Stimulated activated CD8-positive, alpha-beta memory T cell treated with anti-CD3 and anti-CD28 coated beads, Interleukin-12 subunit alpha, Interleukin-12 subunit beta, amount 100 ng/mL, for 24 hours (primary cell): ENCODE measurements around the gene ESPNL.

Experiments
- DNase-seq: peaks from one replicate; pipeline ENCODE4 v3.0.0-alpha.2; 2020; ENCODE audit errors: extremely low read depth

ESPNL gene

DNA sequence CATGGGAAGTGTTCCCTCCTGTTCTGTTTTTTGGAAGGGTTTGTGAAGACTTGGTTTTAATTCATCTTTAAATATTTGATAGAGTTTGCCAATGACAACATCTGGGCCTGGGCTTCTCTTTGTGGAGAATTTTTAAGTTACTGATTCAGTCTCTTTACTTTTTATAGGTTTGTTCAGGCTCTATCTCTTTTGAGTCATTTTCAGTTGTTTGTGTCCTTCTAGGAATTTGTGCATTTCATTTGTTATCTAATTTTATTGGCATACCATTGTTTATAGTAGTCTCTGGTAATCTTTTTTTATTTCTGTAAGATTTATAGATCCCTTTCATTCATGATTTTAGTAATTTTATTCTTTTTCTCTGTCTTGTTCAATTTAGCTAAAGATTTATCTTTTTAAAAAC, 24.7 kb upstream of the ESPNL start:
- DNase-seq: no peak

GRCh38 chr2:238077292-238077691, 22.8 kb upstream of the ESPNL start:
- DNase-seq: no peak

DNA sequence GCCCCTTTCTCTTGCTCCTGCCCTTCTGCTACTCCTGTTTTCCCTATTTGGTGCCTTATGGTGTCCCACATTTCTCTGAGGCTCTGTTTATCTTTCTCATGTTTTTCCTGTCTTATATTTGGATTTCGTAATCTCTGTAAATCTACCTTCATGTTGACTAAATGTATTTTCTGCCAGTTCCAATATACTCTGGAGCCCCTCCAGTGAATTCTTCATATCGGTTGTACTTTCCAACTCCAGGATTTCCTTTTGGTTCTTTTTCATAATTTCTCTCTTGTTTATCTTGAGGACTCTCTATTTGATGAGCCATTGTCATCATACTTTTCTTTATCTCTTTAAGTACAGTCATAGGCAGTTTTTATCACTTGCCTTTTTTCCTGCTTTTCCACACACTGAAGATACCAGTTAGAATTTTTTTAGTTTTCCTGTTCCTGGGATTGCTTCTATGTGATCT, 20.2 kb upstream of the ESPNL start:
- no peak for DNase-seq

DNA sequence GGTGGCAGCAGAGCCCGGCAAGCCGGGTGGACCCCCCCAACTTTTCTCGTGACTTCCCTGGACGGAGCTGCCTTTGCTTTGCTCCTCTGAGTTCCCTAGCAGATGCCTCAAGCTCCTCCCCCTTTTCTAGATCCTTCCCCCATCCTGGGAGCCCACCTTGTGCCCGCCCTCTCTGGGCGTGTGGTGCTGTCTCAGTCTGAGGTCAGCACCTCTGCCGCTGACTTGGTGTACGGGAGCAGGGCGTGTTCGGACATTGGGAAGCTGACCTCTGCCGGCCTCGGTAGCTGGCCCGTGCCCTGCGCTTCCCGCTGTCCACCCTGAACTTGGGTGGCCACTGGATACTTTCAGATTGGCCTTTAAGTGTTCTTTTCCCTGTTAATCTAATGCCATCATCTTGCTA, 19.6 kb upstream of the ESPNL start:
- DNase-seq: no peak

DNA sequence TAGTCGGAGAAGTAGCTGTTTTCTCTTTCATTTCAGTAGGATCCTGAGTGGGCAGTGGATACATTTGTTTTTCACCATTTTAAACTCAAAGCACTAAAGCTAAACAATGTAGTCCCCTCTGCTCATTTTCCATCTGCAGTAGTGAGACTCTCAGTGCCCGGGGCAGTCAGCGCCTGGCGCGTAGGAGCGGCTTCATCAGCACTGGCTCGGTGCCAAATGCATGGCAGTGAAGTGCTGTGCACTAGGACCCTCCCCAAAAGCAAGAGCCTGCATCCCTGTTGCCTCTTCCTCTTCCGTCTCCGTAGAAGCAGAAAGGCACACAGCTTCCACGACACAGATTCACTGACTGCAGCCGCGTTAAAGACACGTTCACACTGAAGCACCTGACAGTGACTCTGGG, 19.0 kb upstream of the ESPNL start:
- no peak for DNase-seq

GRCh38 chr2:238081561-238081960, 18.6 kb upstream of the ESPNL start:
- no peak for DNase-seq

GRCh38 chr2:238082151-238082550, 18.0 kb upstream of the ESPNL start:
- DNase-seq: no peak

- DNase-seq: no peak
Measured at GRCh38 chr2:238082827-238083226, 17.3 kb upstream of the ESPNL start.

GRCh38 chr2:238083919-238084318, 16.2 kb upstream of the ESPNL start:
- DNase-seq: no peak

GRCh38 chr2:238084761-238085160, 15.4 kb upstream of the ESPNL start:
- no peak for DNase-seq

GRCh38 chr2:238085899-238086298, 14.2 kb upstream of the ESPNL start:
- no peak for DNase-seq

DNA sequence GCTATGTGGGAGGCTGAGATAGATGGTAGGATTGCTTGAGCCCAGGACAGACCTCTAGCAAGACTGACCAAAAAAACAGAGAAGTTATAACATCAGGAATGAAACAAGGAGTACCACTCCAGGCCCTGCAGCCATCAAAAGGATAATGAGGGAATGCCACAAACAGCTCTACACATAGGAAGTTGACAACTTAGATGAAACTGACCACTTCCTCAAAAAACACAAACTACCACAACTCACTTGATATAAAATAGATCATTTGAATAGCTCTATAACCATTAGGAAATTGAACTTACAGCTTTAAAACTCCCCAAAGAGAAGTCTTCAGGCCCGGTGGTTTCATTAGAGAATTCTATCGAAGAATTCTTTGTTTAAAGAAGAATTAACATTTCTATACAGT, 12.9 kb upstream of the ESPNL start:
- no peak for DNase-seq

- no peak for DNase-seq
Measured at GRCh38 chr2:238090887-238091286, 9.3 kb upstream of the ESPNL start.

DNA sequence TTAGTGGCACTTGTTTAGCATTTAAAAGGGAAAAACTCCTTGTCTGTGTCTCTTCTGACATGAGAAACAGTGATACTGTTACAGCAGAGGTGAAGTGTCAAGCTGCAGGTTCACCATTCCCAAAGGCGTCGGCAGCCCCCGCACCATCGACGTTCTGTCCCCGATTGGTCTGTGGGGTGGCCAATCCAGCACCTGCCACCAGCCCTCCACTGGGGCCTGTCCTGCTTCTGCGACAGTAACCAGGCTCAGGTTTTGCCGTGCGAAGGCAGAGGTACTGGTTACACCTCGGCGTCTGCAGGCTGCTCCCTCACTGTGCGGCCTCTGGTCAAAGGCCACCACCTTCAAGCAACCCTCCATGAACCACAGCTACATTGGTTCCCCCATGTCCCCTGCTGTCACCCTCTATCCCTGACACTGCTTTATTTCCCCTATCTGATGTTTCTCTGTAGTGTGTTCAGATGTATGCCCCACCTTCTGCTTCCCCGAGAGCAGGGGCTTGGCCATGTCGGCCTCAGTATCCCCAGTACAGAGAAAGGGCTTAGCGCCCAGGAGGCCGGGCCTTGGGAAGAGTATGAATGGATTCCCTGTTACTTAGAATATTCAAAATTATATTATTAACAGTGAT, 8.6 kb upstream of the ESPNL start:
- no peak for DNase-seq

GRCh38 chr2:238092486-238093035, 7.6 kb upstream of the ESPNL start:
- DNase-seq: no peak

DNA sequence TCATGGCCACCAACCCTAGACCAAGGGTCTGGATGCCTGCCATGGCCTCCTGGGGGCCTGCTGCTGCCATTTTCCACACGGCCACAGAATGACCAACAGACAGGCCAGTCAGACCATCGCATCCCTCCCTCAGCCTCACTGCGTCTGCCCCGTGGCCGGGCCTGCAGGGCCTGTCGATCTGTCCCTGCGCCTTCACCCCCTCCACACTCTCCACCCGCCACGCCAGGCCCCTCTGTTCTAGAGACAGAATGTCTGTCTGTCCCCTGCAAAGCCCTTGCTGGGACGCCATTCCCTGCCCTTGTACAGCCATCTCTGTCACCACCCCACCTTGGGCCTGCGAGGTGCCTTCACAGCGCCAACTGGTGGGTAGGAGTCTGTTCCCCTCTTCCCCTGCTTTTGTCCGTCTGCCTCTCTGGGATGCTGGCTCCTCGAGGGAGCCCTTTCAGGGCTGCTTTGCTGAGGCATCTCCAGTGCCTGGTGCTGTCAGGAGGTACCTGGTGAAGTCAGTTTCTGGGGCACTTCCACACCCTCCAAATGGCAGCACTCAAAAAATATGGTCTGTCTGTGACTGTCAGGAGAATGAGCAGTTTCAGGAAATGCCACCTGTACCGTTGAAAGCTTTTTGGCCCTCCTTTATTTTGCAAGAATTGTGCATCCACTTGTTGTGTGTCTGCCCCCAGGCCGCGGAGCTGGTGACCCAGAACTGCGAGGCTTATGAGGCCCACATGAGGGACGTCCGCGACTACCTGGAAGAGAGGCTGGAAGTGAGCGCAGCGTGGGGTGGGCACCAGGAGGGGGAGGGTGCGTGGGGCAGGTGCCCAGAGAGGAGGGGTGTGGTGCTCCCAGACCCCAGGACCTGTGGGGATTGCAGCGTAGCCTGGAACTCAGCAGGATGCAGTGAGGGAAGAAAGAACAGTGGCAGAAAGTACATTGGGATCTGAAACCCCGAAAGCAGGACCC, 6.7 kb upstream of the ESPNL start:
- no peak for DNase-seq

- no peak for DNase-seq
Measured at GRCh38 chr2:238094438-238095022, 5.6 kb upstream of the ESPNL start.

DNA sequence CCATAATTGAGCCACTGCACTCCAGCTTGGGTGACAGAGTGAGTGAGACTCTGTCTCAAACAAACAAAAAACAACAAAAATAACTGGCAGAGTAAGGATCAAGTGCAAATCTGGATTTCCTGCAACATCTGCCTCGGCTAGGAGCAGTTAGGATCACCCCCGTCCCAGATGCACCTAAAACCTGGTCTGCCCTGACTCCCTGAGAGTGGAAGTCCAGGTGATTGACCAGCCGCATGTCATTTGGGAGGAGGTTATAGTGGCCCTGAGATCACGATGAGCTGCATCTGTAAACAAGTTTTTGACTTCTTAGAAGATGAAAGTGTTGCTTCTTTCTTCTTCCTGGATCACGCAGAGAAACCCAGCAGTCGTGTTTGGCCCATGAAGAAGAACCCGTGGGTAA, 5.0 kb upstream of the ESPNL start:
- no peak for DNase-seq

- DNase-seq: no peak
Measured at GRCh38 chr2:238096311-238097011, 3.7 kb upstream of the ESPNL start.

GRCh38 chr2:238097201-238097987, 2.7 kb upstream of the ESPNL start:
- no peak for DNase-seq
